Loucy (cell line): ENCODE results near the gene TMED6.

ENCODE experiments used
- H2AFZ ChIP-seq: fragments of 200-600 bp; sonication (generic); 2 replicates; pipeline ENCODE4 v1.6.0; 2016; ENCODE audit warnings: antibody characterized with exemption, mild to moderate bottlenecking, low read length, moderate library complexity
- H3F3A ChIP-seq: fragments of 200-600 bp; 2 replicates; pipeline ENCODE4 v1.6.0; 2016; ENCODE audit warnings: antibody characterized with exemption, low read depth, mild to moderate bottlenecking
- H3K27me3 ChIP-seq: fragments of 200-600 bp; sonication (generic); 2 replicates; pipeline ENCODE4 v1.6.1; 2014; ENCODE audit warnings: low read length, mild to moderate bottlenecking; ENCODE audit not compliant: insufficient read depth, poor library complexity, severe bottlenecking
- H3K36me3 ChIP-seq: fragments of 200-600 bp; sonication (generic); 2 replicates; pipeline ENCODE4 v1.6.1; 2016; ENCODE audit warnings: low read length; ENCODE audit not compliant: insufficient read depth
- H3K4me1 ChIP-seq: fragments of 200-600 bp; sonication (generic); 2 replicates; pipeline ENCODE4 v1.5.1; 2014; ENCODE audit warnings: low read length, mild to moderate bottlenecking; ENCODE audit not compliant: insufficient read depth, poor library complexity, severe bottlenecking
- H3K4me2 ChIP-seq: fragments of 200-600 bp; sonication (generic); 2 replicates; pipeline ENCODE4 v1.6.0; 2014; ENCODE audit warnings: antibody characterized with exemption, low read length, low read depth, mild to moderate bottlenecking; ENCODE audit not compliant: poor library complexity, severe bottlenecking
- H3K4me3 ChIP-seq: fragments of 200-600 bp; sonication (generic); 2 replicates; pipeline ENCODE4 v1.5.1; 2014; ENCODE audit warnings: low read length, mild to moderate bottlenecking, mixed read lengths; ENCODE audit not compliant: poor library complexity, severe bottlenecking
- H3K79me2 ChIP-seq: fragments of 200-600 bp; sonication (generic); 2 replicates; pipeline ENCODE4 v1.6.1; 2014; ENCODE audit warnings: low read length; ENCODE audit not compliant: insufficient read depth
- H3K9ac ChIP-seq: fragments of 200-600 bp; sonication (generic); 2 replicates; pipeline ENCODE4 v1.6.0; 2014; ENCODE audit warnings: mild to moderate bottlenecking, low read depth, low read length, moderate library complexity; ENCODE audit not compliant: poor library complexity, severe bottlenecking
- H3K9me2 ChIP-seq: fragments of 200-600 bp; sonication (generic); replicated peaks from 2 replicates; pipeline ENCODE4 v1.6.1; 2016; ENCODE audit warnings: low read depth, low read length, mixed read lengths
- H3K9me3 ChIP-seq: fragments of 200-600 bp; sonication (generic); 2 replicates; pipeline ENCODE4 v1.6.1; 2014; ENCODE audit warnings: mild to moderate bottlenecking, antibody characterized with exemption, low read length, low read depth; ENCODE audit not compliant: insufficient read depth
- H4K20me1 ChIP-seq: fragments of 200-600 bp; sonication (generic); 2 replicates; pipeline ENCODE4 v1.6.0; 2014; ENCODE audit warnings: antibody characterized with exemption, low read length, mild to moderate bottlenecking; ENCODE audit not compliant: insufficient read depth, poor library complexity, severe bottlenecking
- CTCF ChIP-seq: fragments of 200-600 bp; sonication (generic); conservative IDR thresholded peaks from 2 replicates; pipeline ENCODE4 v1.5.1; 2014; ENCODE audit warnings: mild to moderate bottlenecking, antibody characterized with exemption, low read length
- EZH2phosphoT487 ChIP-seq: fragments of 200-600 bp; IDR thresholded peaks from 2 replicates; pipeline ENCODE4 v1.6.1; 2018; ENCODE audit warnings: antibody characterized with exemption, mild to moderate bottlenecking, moderate library complexity, borderline replicate concordance

The TMED6 gene

DNA sequence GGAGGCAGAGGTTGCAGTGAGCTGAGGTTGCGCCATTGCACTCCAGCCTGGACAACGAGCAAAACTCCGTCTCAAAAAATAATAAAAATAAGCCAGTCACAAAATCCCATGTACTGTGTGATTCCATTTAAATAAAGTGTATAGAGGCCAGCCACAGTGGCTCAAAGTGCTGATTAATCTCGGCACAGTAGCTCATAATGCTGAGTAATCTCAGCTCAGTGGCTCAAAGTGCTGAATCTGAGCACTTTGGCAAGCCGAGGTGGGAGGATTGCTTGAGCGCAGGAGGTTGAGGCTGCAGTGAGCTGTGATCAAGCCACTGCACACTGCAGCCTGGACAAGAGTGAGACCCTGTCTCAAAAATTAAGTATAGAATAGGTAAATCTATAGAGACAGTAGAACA, 4.9 kb downstream of the TMED6 start:
- no peak overlapping the region for H2AFZ ChIP-seq
- TF ChIP-seq EZH2phosphoT487 (no peak), CTCF (no peak)
- H3K4me3 ChIP-seq: no peak overlapping the region
- no peak overlapping the region for H3K9ac ChIP-seq
- H3K9me3 ChIP-seq: no peaks in the 10 kb centered on the region
- no peaks in the 10 kb centered on the region for H3K27me3 ChIP-seq
- H3K4me1 ChIP-seq: peaks cover 5% of the 10 kb centered on the region
- H3K4me2 ChIP-seq: no peak overlapping the region
- no peaks in the 10 kb centered on the region for H3F3A ChIP-seq
- peaks cover 6% of the 10 kb centered on the region; the same call in 1 of the 2 replicates for H3K36me3 ChIP-seq
- peaks cover 11% of the 10 kb centered on the region for H3K79me2 ChIP-seq
- H3K9me2 ChIP-seq: no peaks in the 10 kb centered on the region
- no peaks in the 10 kb centered on the region for H4K20me1 ChIP-seq

GRCh38 chr16:69345923-69346322, 5.7 kb downstream of the TMED6 start:
- H3F3A ChIP-seq: no peaks in the 10 kb centered on the region

GRCh38 chr16:69344171-69344570, 7.4 kb downstream of the TMED6 start:
- Histone ChIP-seq H3K4me1 (peaks cover 20% of the 10 kb centered on the region), H2AFZ (no peak overlapping the region), H3K4me2 (no peak overlapping the region), H3K27me3 (no peaks in the 10 kb centered on the region), H3F3A (no peaks in the 10 kb centered on the region), H3K4me3 (no peak overlapping the region), H3K79me2 (peaks cover 32% of the 10 kb centered on the region), H3K9me2 (no peaks in the 10 kb centered on the region), H4K20me1 (peaks cover 3% of the 10 kb centered on the region), H3K36me3 (peaks cover 6% of the 10 kb centered on the region; the same call in 1 of the 2 replicates), H3K9ac (no peak overlapping the region), H3K9me3 (no peaks in the 10 kb centered on the region)
- TF ChIP-seq EZH2phosphoT487: no peak
- TF ChIP-seq CTCF: no peak

More at GRCh38 chr16:69345923-69346322, 5.7 kb downstream of the TMED6 start:
- TF ChIP-seq CTCF (no peak), EZH2phosphoT487 (no peak)
- Histone ChIP-seq H3K27me3 (no peaks in the 10 kb centered on the region), H3K4me3 (no peak overlapping the region), H3K9me3 (no peaks in the 10 kb centered on the region), H3K36me3 (peaks cover 6% of the 10 kb centered on the region; the same call in 1 of the 2 replicates), H3K79me2 (peaks cover 19% of the 10 kb centered on the region), H2AFZ (no peak overlapping the region), H3K4me1 (peaks cover 12% of the 10 kb centered on the region), H3K9me2 (no peaks in the 10 kb centered on the region), H3K4me2 (no peak overlapping the region), H3K9ac (no peak overlapping the region), H4K20me1 (peaks cover 3% of the 10 kb centered on the region)
